ENCODE results near the gene GRIK3.

GRIK3 gene

GRCh38 chr1:37043101-37043500 is 8.8 kb upstream of the GRIK3 start:
- DNase-seq (ENCODE audit: low read depth in 2 of 2), result no peak

- DNase-seq (ENCODE audit: low read depth in 2 of 2), result no peak
Observed at GRCh38 chr1:37042506-37042905, 8.2 kb upstream of the GRIK3 start.

GRCh38 chr1:37041483-37041882 is 7.2 kb upstream of the GRIK3 start:
- no peak for DNase-seq (ENCODE audit: low read depth in 2 of 2)

- no peak for DNase-seq (ENCODE audit: low read depth in 2 of 2)
Observed at GRCh38 chr1:37040773-37041172, 6.5 kb upstream of the GRIK3 start.

DNA sequence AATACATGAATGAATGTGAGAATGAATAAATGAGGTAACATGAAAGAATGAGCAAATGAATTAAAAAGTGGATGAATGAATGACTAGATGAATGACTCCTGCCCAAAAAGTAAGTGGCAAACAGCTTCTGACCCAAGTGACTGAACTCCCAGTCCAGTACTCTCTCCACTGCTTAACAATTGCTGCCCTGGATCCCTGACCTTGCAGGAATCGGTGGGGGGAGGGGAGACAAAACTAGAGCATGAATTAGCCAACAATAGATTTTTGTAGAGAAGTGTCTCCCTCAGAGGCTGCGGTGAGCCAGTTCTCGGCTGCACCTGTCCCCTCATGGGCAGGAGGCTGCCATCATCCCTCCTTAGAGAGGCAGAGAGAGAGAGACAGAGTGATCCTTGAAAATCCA is 5.9 kb upstream of the GRIK3 start:
- no peak for DNase-seq (ENCODE audit: low read depth in 2 of 2)

DNA sequence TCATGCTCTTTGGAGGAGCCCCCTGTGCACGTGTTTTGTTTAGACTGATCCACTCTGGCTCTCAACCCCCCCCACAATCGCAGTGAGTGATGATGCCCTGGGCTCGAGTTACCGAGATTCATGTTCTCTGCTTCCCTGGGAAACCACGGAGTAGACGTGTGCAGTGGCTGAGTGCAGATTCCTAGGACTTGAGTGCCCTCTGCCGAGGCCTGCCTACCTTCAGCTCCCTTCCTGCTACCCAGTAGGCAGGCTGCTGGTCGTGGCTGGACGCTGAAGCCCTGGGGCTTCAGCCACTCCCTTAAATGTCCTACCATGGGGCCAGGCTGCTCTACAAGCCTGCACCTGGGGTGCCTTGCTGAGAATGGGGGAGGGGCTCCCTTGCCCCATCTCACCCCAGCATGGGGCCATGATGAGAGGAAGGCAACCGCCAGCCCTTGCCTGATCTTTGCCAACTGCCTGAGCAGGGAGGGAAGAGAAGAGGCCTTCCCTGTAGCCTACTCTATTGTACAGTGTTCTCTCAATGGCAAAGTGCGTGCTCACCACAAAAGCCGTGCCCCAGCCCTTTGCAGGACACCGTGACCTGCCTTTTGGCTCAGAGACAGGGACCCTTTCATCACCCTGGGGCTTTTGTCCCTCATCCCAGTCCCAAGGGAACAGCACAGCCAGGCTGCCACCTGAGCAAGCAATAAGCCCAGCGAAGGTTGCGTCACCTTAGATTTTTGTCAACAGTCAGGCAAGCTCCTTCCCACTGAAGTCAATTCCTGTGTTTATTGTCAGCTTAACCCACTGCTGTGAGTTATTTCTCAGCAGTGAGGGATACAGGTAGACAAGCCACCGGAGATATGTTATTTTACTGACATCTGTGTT is 4.1 kb upstream of the GRIK3 start:
- no peak for DNase-seq (ENCODE audit: low read depth in 2 of 2)

DNA sequence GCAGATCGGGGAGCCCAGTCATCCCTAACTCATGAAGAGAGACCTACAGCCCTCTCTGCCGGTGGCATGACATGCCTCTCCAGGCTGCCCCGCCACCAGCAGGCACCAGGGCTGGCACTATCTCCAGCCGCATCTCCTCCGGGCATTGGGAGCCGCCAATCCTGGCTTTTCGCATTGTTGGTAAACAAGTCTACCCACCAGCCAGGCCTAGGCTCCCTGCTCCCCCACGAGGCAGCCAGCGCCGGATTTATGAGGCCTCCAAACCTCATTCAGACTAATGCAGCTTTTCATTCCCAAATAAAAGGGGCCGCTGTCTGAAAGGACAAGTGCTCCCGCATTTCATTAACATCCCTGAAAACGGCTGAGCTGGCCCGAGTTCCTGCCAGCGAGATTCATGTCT is 3.4 kb upstream of the GRIK3 start:
- DNase-seq (ENCODE audit: low read depth in 2 of 2), result no peak

GRCh38 chr1:37036667-37037053 is 2.3 kb upstream of the GRIK3 start:
- DNase-seq (ENCODE audit: low read depth in 2 of 2), result no peak

DNA sequence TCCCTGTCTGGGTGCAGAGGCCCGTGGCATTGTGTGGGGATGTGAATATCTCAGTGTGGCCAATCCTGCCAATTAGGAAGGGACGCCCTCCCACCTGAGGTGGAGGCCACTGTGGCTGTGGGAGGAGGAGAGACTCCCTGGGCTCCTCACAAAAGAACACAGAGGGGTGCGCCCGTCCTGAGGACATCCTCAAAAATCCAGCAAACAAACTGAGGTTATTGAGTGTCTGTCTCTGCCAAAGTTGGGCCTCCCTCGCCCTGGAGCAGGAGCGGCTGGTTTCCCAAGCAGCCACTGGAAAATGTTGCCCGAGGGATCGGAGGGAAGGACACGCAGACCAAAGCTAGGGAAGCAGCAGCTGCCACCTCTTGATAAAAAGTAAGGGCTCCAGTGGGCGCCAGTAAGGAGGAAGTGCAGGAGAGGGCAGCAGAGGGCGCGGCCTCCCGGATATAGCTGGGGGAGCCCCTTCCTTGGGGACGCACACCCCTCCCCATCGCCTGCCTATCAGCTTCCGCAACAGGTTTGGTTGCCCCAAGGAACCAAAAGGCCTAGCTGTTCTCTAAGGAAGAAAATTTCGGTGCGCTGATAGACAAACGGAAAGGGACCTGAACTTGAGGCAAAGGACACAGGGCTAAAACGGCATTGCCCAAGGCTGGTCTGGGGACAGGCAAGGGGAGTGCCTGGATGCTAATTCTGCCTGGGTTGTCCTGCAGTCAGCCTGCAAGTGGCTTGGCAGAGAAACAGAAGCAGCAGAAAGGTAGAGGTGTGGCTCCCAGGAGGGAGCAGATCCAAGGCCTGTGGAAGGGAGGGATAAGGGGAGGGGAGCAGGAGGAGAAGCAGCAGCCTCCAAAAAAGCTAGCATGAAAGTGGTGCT is 1.7 kb upstream of the GRIK3 start:
- no peak for DNase-seq (ENCODE audit: low read depth in 2 of 2)

DNA sequence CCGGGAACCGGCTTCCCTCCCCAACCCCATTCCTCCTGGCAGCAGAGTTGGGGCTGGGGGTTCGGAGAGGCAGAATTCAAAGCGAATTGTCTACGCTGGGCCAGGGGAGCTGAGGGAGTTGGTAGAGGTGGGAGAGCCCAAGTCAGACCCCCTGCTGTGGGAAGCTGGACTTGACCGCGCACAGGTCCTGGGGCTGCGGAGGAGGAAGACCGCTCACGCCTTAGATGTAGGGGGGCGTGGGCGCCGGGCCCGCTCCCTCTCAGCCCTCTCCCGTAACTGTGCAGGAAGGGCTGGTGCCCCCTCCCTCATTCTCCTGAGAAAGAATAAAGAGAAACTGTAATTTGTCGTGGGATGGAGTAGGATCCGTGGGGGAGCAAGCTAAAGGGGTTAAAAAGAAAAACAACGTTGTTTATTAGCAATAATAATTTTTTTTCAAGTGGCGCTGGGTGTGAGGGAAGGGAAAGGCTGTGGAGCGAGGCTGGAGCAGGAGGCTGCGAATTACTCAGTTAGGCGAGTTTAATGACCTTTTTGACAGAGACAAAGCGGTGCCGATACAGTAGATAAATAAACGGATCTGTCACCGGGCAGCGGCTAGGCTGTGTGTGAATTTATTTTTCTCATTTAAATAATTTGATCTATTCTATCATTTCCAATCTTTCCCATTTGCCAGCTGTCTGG is 838 bp upstream of the GRIK3 start:
- no peak for DNase-seq (ENCODE audit: low read depth in 2 of 2)

DNA sequence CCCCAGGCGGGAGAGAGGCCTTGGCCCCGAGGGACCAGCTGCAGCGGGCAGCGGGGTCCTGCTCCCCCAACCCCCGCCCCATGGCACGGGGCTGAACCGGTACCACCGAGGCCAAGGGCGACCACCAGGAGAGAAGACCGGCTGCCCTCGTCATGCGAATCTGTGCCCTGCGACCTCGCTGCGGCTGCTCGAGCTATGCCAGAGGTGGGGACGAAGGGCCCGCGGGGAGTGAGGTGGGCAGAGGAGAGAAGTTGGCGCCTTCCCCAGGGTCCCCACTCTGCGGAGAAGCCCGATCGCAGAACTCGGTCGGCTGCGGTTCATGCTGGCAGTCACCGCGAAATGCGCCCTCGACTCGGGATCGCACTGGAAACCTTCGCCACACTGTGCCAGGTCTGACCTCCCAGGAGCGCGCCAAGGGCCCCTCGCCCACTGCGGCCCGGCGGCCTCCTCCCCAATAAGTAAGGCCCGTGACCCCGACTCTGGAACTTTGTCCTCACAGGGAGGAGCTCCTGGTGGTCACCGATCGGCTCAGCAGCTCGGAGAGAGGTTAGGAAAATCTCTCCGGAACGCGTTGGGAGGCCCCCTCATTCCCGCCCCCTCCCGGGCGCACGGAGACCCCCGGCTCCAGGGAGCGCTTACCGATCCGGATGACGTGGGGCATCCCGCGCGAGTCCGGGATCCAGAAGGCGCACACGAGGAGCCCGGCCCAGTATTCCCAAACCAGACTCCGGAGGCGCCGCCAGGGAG is 787 bp downstream of the GRIK3 start:
- no peak for DNase-seq (ENCODE audit: low read depth in 2 of 2)

DNA sequence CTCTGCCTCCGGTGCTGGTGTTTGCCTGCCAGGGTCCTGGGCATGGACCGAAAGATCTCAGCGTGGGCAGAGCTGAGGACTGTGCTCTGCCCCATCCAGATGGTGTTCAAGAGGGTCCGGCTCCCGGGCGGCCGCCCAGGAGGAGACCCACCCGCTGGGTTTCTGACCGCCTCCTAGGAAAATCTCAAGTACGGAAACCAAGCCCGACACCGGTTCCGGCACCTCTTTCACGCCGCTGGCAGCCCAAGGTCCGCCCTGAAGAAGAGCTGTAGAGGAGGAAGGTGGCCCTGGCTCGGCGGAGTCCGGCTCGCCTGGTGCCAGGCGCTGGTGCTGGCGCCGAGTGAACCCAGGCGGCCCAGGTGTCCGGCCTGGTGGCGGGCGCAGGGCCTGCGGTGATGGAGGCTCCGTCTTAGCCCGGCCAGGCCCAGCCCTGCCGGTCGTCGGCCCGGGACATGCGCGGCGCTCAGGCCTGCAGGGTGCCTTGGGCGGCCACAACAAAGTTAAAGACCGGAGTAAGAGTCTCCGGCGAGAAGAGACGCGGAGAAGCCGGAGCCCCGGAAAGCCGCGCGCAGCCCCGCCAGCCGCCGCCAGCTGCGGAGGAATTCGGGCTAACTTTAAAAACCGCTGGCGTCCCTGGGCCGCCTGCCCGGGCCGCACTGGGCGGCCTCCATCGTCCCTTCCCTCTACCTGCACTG is 1.5 kb downstream of the GRIK3 start:
- DNase-seq (ENCODE audit: low read depth in 2 of 2), result no peak

DNA sequence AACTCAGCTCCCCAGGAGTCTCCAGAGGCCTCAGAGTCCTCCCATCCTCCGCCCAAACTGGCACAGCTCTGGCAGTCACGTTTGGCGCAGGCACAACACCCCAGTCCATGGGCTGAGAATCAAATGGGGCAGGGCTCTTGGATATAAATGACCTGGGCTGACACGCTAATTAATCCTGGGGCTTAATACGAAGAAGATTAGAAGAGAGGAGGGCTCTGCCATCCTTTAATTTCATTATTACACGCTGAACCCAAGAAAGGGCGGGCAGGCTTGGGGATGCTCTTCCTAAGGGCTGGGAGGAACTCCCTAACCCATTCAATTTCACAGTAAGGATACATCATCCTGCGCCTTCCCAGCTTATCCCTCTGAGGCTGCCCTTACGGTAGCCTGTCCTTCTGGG is 2.4 kb downstream of the GRIK3 start:
- no peak for DNase-seq (ENCODE audit: low read depth in 2 of 2)

GRCh38 chr1:37031429-37031828 is 2.9 kb downstream of the GRIK3 start:
- DNase-seq (ENCODE audit: low read depth in 2 of 2), result no peak

DNA sequence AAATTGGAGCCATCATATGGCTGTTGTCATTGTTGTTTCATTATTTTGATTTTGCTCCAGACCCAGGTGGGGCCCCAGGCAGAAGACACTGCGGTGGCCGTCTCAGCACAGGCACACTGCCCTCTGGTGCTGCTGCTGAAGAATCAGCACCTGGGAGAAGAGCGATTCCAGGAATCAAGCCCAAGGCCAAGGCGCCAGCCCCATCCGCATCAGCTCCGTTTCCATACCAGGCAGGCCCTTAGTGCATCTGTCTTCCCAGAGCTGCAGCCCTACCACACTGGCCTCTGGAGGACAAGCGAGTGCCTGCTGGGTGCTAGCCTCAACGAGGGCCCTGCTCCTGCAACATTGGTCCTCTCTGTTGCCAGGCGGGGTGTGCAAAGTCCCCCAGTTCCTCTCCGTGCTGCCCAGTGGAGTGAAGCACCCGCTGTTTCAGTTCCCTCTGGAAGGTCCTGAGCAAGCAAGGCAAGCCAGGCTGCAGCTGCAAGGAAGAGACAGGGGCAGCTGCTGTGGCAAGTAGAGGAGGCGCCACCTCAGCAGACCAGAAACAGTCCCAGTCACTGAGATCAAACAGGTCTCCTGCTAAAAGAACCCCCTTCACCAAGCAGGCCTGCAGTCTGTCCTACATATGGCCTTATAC is 5.2 kb downstream of the GRIK3 start:
- DNase-seq (ENCODE audit: low read depth in 2 of 2), result no peak

- DNase-seq (ENCODE audit: low read depth in 2 of 2), result no peak
Observed at GRCh38 chr1:37021502-37021901, 12.8 kb downstream of the GRIK3 start.

- no peak for DNase-seq (ENCODE audit: low read depth in 2 of 2)
Observed at GRCh38 chr1:37020653-37021277, 13.6 kb downstream of the GRIK3 start.

DNA sequence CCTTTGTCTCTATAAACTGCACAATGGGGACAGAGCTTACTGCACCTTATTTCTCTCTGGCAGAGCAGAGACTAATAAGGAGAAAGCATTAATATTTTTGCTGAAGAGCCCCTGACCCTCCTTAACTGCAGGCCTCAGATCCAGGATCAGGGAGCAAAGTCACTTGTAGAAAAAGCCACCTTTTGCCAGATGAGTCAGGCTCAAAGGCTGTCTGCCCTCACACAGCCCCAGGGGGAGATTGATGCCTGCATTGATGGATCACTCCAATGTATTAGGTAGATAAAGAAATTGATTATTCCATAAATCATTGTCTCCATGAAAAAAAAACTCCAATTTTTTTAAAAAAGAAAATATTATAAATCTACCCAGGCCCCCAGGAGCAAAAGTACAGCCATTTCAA is 15.8 kb downstream of the GRIK3 start:
- no peak for DNase-seq (ENCODE audit: low read depth in 2 of 2)

DNA sequence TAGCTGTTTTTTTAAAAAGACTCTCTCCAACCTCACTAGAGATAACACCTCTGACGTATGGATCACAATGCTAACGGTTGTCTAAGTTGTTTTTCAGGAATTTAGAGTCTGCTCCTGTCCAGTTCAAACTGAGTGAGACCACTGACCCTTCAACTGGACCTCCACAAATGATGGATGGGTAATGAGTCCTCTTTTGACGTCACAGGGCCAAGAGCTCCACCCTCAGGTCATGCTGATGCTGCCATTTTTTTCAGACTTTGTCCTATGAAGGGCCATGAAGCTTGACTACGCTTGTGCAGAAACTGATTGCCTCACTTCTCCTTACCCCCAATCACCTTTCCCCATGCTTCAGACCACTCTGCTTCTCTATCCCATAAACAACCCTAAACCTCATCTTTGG is 16.6 kb downstream of the GRIK3 start:
- no peak for DNase-seq (ENCODE audit: low read depth in 2 of 2)

GRCh38 chr1:37016121-37016520 is 18.2 kb downstream of the GRIK3 start:
- no peak for DNase-seq (ENCODE audit: low read depth in 2 of 2)
